Stimulated activated naive B cell treated with anti-CD40 and anti-IgM and Interleukin-4, amounts not matched to agents 10 μg/mL and 1 μg/mL and 100 μg/mL, for 72 hours (primary cell): ENCODE results near the gene LMLN.
"Not testable (repeated sequence)": the region's sequence is repeated elsewhere in the genome, so short reads cannot be mapped to it uniquely, and the experiment has no call there.

Experiments
- ATAC-seq, 2 donors: fragments of 150-1000 bp; cut with Tn5 transposase; replicated peaks; 2 replicates each; pipeline ENCODE4 v1.10.0; 2021; ENCODE audit warnings: moderate library complexity in 1 of 2
- DNase-seq: peaks from one replicate; pipeline ENCODE4 v3.0.0; 2021
- H3K27ac Mint-ChIP-seq: one replicate; pipeline ENCODE4 v1.8.0; 2022; ENCODE audit warnings: mild to moderate bottlenecking, mixed read lengths
- H3K27me3 Mint-ChIP-seq, 2 donors: one replicate each; pipeline ENCODE4 v1.8.0; 2022; ENCODE audit warnings: mixed read lengths in 2 of 2
- H3K36me3 Mint-ChIP-seq, 2 donors: one replicate each; pipeline ENCODE4 v1.8.0; 2022; ENCODE audit warnings: mixed read lengths in 2 of 2, mild to moderate bottlenecking in 1 of 2
- H3K4me1 Mint-ChIP-seq, 2 donors: one replicate each; pipeline ENCODE4 v1.8.0; 2022; ENCODE audit warnings: mixed read lengths in 2 of 2, mild to moderate bottlenecking in 1 of 2
- H3K4me3 Mint-ChIP-seq, 2 donors: one replicate each; pipeline ENCODE4 v1.8.0; 2022; ENCODE audit warnings: mild to moderate bottlenecking in 2 of 2, mixed read lengths in 2 of 2, moderate library complexity in 1 of 2
- H3K9me3 Mint-ChIP-seq, 2 donors: one replicate each; pipeline ENCODE4 v1.8.0; 2022; ENCODE audit warnings: mixed read lengths in 2 of 2, mild to moderate bottlenecking in 1 of 2

Gene LMLN

GRCh38 chr3:198026620-198027019, 66.6 kb downstream of the LMLN start:
- ATAC-seq = no peak
- no peaks in the 10 kb centered on the region for H3K9me3 Mint-ChIP-seq
- H3K36me3 Mint-ChIP-seq = peaks cover 15 to 45% of the 10 kb centered on the region in 2 donors
- no peaks in the 10 kb centered on the region for H3K4me1 Mint-ChIP-seq
- no peak overlapping the region for H3K4me3 Mint-ChIP-seq
- no peak for DNase-seq
- no peak overlapping the region for H3K27ac Mint-ChIP-seq
- no peaks in the 10 kb centered on the region for H3K27me3 Mint-ChIP-seq

- ATAC-seq (no peak), DNase-seq (no peak)
- Mint-ChIP-seq H3K27me3 (no peaks in the 10 kb centered on the region), H3K27ac (no peak overlapping the region), H3K4me3 (no peak overlapping the region), H3K9me3 (no peaks in the 10 kb centered on the region), H3K4me1 (no peaks in the 10 kb centered on the region), H3K36me3 (peaks cover 15 to 38% of the 10 kb centered on the region in 2 donors)
Observed at GRCh38 chr3:198027045-198027798, 67.2 kb downstream of the LMLN start.

- Mint-ChIP-seq H3K4me3 (no peak overlapping the region), H3K27ac (no peak overlapping the region), H3K4me1 (no peaks in the 10 kb centered on the region), H3K9me3 (no peaks in the 10 kb centered on the region), H3K36me3 (peaks cover 15 to 36% of the 10 kb centered on the region in 2 donors), H3K27me3 (no peaks in the 10 kb centered on the region)
- ATAC-seq = no peak
- no peak for DNase-seq
Observed at GRCh38 chr3:198027799-198028390, 67.9 kb downstream of the LMLN start.

- ATAC-seq (no peak), DNase-seq (no peak)
- Mint-ChIP-seq H3K36me3 (peaks cover 15 to 39% of the 10 kb centered on the region in 2 donors), H3K4me3 (no peak overlapping the region), H3K27me3 (no peaks in the 10 kb centered on the region), H3K4me1 (no peaks in the 10 kb centered on the region), H3K27ac (no peak overlapping the region), H3K9me3 (no peaks in the 10 kb centered on the region)
Observed at GRCh38 chr3:198028718-198029117, 68.7 kb downstream of the LMLN start.

- Mint-ChIP-seq H3K4me3 (no peak overlapping the region), H3K4me1 (no peaks in the 10 kb centered on the region), H3K27me3 (no peaks in the 10 kb centered on the region), H3K27ac (no peak overlapping the region), H3K36me3 (peaks cover 15 to 39% of the 10 kb centered on the region in 2 donors), H3K9me3 (no peaks in the 10 kb centered on the region)
- ATAC-seq = no peak
- no peak for DNase-seq
Observed at GRCh38 chr3:198030125-198030524, 70.1 kb downstream of the LMLN start.

- peaks cover 11 to 35% of the 10 kb centered on the region in 2 donors for H3K36me3 Mint-ChIP-seq
- ATAC-seq (no peak), DNase-seq (no peak)
- H3K27me3 Mint-ChIP-seq = no peaks in the 10 kb centered on the region
- no peak overlapping the region for H3K4me3 Mint-ChIP-seq
- H3K9me3 Mint-ChIP-seq = no peaks in the 10 kb centered on the region
- H3K4me1 Mint-ChIP-seq = no peaks in the 10 kb centered on the region
- H3K27ac Mint-ChIP-seq = no peak overlapping the region
Observed at GRCh38 chr3:198030726-198031125, 70.7 kb downstream of the LMLN start.

- peaks cover 10 to 30% of the 10 kb centered on the region in 2 donors for H3K36me3 Mint-ChIP-seq
- H3K9me3 Mint-ChIP-seq = no peaks in the 10 kb centered on the region
- H3K4me3 Mint-ChIP-seq = no peak overlapping the region
- no peak for ATAC-seq
- no peaks in the 10 kb centered on the region for H3K27me3 Mint-ChIP-seq
- DNase-seq = no peak
- no peaks in the 10 kb centered on the region for H3K4me1 Mint-ChIP-seq
- H3K27ac Mint-ChIP-seq = no peak overlapping the region
Observed at GRCh38 chr3:198032039-198032936, 72.3 kb downstream of the LMLN start.

- no peak for ATAC-seq
- Mint-ChIP-seq H3K27me3 (peaks cover 0 to 12% of the 10 kb centered on the region in 2 donors), H3K4me3 (no peak overlapping the region), H3K9me3 (peaks cover 5 to 7% of the 10 kb centered on the region in 2 donors), H3K36me3 (peaks cover 18 to 23% of the 10 kb centered on the region in 2 donors), H3K27ac (no peak overlapping the region), H3K4me1 (peaks cover 0 to 2% of the 10 kb centered on the region in 2 donors)
- no peak for DNase-seq
Observed at GRCh38 chr3:198043119-198043518, 83.1 kb downstream of the LMLN start.

GRCh38 chr3:198046120-198046857, 86.3 kb downstream of the LMLN start:
- Mint-ChIP-seq H3K9me3 (peaks cover 2 to 3% of the 10 kb centered on the region in 2 donors), H3K27ac (no peak overlapping the region), H3K4me1 (peaks cover 0 to under 1% of the 10 kb centered on the region in 2 donors), H3K36me3 (peaks cover 3 to 6% of the 10 kb centered on the region in 2 donors), H3K27me3 (peaks cover 0 to 17% of the 10 kb centered on the region in 2 donors), H3K4me3 (no peak overlapping the region)
- ATAC-seq (no peak), DNase-seq (no peak)

- H3K36me3 Mint-ChIP-seq = peaks cover 0 to 9% of the 10 kb centered on the region in 2 donors
- H3K27me3 Mint-ChIP-seq = peaks cover 0 to 20% of the 10 kb centered on the region in 2 donors
- DNase-seq (no peak), ATAC-seq (no peak)
- H3K9me3 Mint-ChIP-seq = peaks cover 7% of the 10 kb centered on the region in 2 donors
- no peak overlapping the region for H3K27ac Mint-ChIP-seq
- H3K4me3 Mint-ChIP-seq = no peak overlapping the region
- H3K4me1 Mint-ChIP-seq = peaks cover 0 to 3% of the 10 kb centered on the region in 2 donors
Observed at GRCh38 chr3:198048445-198048844, 88.4 kb downstream of the LMLN start.

GRCh38 chr3:198051836-198052235, 91.8 kb downstream of the LMLN start:
- Mint-ChIP-seq H3K4me3 (no peak overlapping the region), H3K27ac (no peak overlapping the region), H3K27me3 (peaks cover 10 to 28% of the 10 kb centered on the region in 2 donors), H3K9me3 (peaks cover 7% of the 10 kb centered on the region in 2 donors), H3K36me3 (peaks cover 2 to 9% of the 10 kb centered on the region in 2 donors), H3K4me1 (peaks cover 0 to 3% of the 10 kb centered on the region in 2 donors)
- DNase-seq (no peak), ATAC-seq (no peak)

- not testable (repeated sequence) for ATAC-seq
Observed at GRCh38 chr3:198053462-198053861, 93.4 kb downstream of the LMLN start.

GRCh38 chr3:198061119-198062067, 101.4 kb downstream of the LMLN start:
- no peak overlapping the region for H3K27ac Mint-ChIP-seq
- no peak for ATAC-seq
- H3K4me1 Mint-ChIP-seq = peaks cover 11 to 12% of the 10 kb centered on the region in 2 donors
- DNase-seq = no peak
- H3K4me3 Mint-ChIP-seq = no peak overlapping the region
- H3K36me3 Mint-ChIP-seq = peaks cover 8 to 19% of the 10 kb centered on the region in 2 donors
- H3K9me3 Mint-ChIP-seq = no peaks in the 10 kb centered on the region
- peaks cover 0 to 18% of the 10 kb centered on the region in 2 donors for H3K27me3 Mint-ChIP-seq

More at GRCh38 chr3:198053462-198053861, 93.4 kb downstream of the LMLN start:
- DNase-seq, H3K27ac Mint-ChIP-seq, H3K4me1 Mint-ChIP-seq, H3K9me3 Mint-ChIP-seq, H3K36me3 Mint-ChIP-seq, H3K4me3 Mint-ChIP-seq: not testable (repeated sequence)
- peaks cover 10 to 24% of the 10 kb centered on the region in 2 donors for H3K27me3 Mint-ChIP-seq
